ENCODE measurements around the gene IKZF5.

The IKZF5 gene

DNA sequence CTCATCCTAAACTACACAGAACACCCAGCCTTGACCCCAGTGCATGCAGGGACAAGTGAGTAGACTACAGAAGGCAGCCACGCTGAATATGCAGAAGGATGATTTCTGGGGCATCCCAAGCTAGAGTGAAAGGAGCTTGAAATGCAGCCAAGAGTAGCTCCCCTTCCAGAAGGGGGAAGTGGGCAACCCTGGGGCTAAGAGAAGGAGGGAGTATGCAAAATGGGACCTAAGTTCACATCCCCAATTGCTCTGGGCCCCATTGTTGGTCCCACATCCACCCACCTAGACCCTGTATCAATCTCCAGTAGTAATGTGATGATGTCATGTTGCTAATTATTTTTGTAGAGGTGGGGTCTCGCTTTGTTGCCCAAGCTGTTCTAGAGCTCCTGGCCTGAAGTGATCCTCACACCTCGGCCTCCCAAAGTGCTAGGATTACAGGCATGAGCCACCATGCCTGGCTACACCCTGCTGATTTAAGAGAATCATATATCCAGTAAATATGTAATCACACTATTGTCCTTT lies 34.0 kb downstream of the IKZF5 start:
- no peak for DNase-seq

DNA sequence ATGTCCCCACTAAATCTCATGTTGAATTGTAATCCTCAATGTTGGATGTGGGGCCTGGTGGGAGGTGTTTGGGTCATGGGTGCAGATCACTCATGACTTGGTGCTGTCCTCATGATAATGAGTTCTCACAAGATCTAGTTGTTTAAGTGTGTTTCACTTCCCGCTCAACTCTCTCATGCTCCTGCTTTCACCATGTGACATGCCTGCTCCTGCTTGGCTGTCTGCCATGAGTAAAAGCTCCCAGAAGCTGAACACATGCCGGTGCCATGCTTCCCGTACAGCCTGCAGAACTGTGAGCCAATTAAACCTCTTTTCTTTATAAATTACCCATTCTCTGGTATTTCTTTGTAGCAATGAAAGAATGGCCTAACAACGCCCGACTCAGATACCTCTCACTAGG lies 34.6 kb downstream of the IKZF5 start:
- DNase-seq, result no peak

DNA sequence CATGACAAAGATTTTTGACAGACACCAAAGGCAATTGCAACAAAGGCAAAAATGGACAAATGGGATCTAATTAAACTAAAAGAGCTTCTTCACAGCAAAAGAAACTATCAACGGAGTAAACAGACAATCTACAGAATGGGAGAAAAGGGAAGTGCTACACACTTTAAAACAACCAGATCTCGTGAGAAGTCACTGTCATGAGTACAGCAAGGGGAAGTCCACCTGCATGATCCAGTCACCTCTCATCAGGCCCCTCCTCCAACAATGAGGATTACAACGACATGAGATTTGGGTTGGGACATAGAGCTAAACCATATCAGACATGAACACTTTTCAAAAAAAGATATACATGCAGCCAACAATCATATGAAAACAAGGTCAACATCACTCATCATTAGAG lies 39.9 kb downstream of the IKZF5 start:
- DNase-seq, result no peak

DNA sequence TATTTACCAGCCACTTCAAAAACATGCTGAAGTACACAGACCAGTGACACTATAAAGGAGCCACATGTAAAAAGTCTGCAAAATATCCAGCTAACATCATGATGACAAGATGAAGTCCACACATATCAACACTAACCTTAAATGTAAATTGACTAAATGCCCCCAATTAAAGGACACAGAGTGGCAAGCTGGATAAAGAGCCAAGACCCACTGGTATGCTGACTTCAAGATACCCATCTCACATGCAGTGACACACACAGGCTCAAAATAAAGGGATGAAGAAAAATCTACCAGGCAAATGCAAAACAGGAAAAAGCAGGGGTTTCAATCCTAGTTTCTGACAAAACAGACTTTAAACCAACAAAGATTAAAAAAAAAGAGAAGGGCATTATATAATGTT lies 41.7 kb downstream of the IKZF5 start:
- no peak for DNase-seq

DNA sequence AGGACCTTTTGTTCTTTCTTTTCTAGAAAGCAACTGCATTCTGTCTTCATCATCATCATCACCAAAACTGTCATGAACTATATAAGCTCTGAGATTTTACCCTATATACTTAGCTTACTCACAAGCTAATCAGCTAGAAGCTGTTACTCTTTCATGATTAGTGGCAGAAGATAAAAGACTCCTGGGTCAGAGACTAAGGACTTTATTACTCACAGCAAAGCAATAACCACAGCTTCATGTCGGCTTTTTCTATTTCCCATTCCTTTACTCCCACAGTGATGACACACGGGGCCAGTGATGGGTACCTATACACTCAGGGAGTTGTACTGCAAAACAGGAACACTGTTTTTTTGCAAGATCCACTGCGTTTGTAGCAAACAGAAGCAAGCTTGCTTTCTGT lies 46.2 kb downstream of the IKZF5 start:
- no peak for DNase-seq

DNA sequence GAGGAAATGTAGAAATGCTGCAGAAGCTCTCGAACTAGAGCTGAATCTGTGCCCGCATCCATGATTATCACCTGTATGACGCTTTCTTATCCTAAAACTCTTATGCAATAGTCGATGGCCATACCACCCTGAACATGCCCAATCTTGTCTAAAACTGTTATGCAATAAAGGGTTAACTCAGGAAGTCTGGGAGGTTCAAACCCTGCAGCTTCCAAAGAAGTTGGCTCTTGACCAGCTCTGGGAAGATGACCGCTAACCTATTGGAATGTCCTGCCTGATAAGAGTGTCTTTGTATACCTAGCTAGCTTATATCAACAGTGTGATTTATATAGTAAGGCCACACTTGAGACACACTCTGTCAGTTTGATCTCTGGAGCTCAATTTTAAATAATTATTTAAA lies 51.1 kb downstream of the IKZF5 start:
- DNase-seq, result no peak

DNA sequence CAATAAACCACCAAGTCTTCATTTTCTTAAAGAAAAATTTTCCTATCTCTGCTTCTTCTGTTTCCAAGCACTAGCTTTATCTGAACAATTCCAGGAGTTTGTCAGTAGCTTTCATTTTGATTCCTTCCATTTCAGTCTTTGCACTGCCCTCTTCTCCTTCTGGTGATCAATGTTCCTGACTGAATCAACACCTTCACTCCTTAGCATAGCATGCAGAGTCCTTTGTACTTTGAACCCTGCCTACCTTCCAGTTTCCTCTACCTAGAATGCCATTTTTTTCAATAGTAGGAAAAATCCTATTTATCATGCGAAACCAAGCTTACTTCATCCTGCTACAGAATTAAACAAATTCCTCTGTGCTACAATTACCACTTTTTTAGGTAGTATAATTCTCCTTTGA lies 52.7 kb downstream of the IKZF5 start:
- DNase-seq, result no peak

DNA sequence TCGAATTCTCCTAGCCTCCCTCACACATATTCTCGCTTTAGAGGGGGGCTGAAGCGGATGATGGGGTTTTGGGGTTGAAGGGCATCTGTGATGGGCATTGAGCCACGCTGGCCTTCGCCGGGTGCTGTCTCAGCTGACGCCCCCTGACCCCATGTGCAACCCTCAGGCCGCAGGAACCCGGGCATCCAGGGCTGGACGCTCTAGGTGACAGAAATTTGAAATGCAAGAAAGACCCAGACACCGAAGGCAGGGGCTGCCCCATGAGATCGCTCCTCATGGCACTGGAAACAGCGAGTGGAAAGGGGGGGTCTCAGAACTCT lies 53.9 kb downstream of the IKZF5 start:
- DNase-seq, result no peak

DNA sequence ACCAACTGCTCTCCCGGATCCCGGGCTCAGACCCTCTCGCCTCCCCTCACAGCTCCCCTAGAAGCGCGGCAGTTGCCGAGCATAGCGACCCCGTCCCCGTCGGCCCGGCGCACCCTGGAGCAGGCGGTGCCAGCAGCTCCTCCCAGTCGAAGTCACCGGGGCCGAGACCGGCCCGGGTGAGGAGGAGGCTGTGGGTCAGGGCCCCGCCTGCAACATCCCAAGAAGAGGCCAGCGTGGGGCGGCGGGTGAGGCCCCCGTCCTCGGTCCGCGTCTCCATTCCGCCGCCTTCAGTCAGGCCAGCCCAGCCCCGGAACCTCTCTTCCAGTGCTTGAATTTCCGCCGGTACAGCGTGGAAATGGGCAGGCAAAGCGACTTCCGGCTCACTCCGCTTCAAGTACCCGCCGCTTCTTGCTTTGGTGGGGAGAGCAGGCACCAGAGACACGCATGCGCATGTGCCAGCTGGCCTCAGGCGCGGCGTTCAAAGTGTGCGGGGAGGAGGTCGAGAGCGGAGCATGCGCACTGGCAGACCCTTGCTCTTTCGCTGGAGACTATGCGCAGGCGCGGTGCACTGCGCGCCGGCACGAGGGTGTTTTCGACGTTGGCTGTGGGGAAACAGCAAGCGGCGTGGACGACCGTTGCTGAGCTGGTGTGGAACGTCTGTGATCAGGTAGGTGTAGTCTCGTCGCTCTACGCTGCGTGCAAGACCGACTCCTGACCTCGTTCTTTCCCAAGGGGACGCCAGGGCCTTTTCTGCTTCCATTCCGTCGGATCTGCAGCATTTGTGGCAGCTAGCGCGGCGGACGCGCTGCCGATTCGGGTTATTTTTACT lies 54.5 kb downstream of the IKZF5 start, which contains the start of gene C10orf88:
Gene C10orf88 (minus strand): TSS at position 326 of the 829 bp plus-strand sequence. CDS start 49 bp downstream, at position 277.
- peak; percentile 99 for DNase-seq

DNA sequence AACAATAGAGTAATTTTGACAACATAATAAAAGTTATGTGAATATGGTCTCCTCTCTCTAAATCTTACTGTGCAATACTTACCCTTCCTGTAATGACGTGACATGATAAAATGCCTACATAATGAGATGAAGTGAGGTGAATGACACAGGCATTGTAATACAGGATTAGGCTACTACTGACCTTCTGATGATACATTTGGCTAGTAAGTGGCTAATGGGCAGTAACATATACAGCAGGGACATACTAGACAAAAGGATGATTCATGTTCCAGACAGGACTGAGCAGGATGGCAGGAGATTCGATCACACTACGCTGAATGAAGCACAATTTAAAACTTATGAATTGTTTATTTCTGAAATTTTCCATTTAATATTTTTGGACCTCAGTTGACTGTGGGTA lies 59.3 kb downstream of the IKZF5 start:
- DNase-seq, result no peak

All from CD4-positive, alpha-beta T cell treated with Interleukin-10 for 1 hour (primary cell).